SK-N-SH (cell line): ENCODE results near the gene COLQ. TPM values are rescaled to one million over a fixed set of nuclear protein-coding genes. Genes with fewer than 3 reads are reported as not detected.

Experiments used
- CTCF ChIA-PET: fragments of 300-600, 350-600 bp; formaldehyde crosslinking; extraction: SDS; loops from one replicate; lab custom pipeline; 2021; lab: Yijun Ruan, JAX
- POLR2A ChIA-PET: fragments of 350-600 bp; sonication (Branson Sonifier 250); formaldehyde crosslinking; extraction: SDS; loops from one replicate; lab custom pipeline; 2020; ENCODE audit warnings: antibody characterized with exemption, inconsistent platforms; lab: Yijun Ruan, JAX
- DNase-seq: peaks from one replicate; pipeline ENCODE4 v3.0.0; 2012
- H2AFZ ChIP-seq: fragments of 200-600 bp; sonication (generic); 2 replicates; pipeline ENCODE4 v1.8.1; 2016; ENCODE audit warnings: antibody characterized with exemption, mild to moderate bottlenecking, low read depth
- H3F3A ChIP-seq: fragments of 200-600 bp; sonication (generic); replicated peaks from 2 replicates; pipeline ENCODE3; 2016; ENCODE audit warnings: antibody characterized with exemption, mild to moderate bottlenecking; ENCODE audit not compliant: insufficient read depth
- H3K27ac ChIP-seq, 2 experiments: fragments of 200-500 bp in 1 of 2; fragments of 200-600 bp in 1 of 2; sonication (Bioruptor generic) in 1 of 2; sonication (generic), shearing (Covaris generic) in 1 of 2; 2 replicates each; pipeline versions ENCODE4 v1.5.1 to v1.6.1; 2014 to 2016; ENCODE audit warnings: low read depth in 2 of 2, inconsistent platforms in 1 of 2, low read length in 1 of 2, mild to moderate bottlenecking in 1 of 2, mixed read lengths in 1 of 2
- H3K27me3 ChIP-seq: fragments of 200-600 bp; sonication (generic), shearing (Covaris generic); 2 replicates; pipeline ENCODE4 v1.6.1; 2016; ENCODE audit warnings: mixed run types; ENCODE audit not compliant: insufficient read depth
- H3K36me3 ChIP-seq, 2 experiments: fragments of 200-500 bp in 1 of 2; fragments of 200-600 bp in 1 of 2; sonication (Bioruptor generic) in 1 of 2; sonication (generic) in 1 of 2; replicated peaks in 1 of 2; 2 replicates each; pipeline versions ENCODE3 to v1.5.1; 2014 to 2016; ENCODE audit warnings: low read length in 1 of 2, mild to moderate bottlenecking in 1 of 2; ENCODE audit not compliant: insufficient read depth in 2 of 2, control insufficient read depth in 1 of 2
- H3K4me1 ChIP-seq, 2 experiments: fragments of 200-500 bp in 1 of 2; fragments of 200-600 bp in 1 of 2; sonication (Bioruptor generic) in 1 of 2; sonication (generic), shearing (Covaris generic) in 1 of 2; 2 replicates each; pipeline versions ENCODE4 v1.5.1 to v1.6.1; 2014 to 2016; ENCODE audit warnings: low read depth in 1 of 2, low read length in 1 of 2, mixed run types in 1 of 2; ENCODE audit not compliant: insufficient read depth in 2 of 2, control insufficient read depth in 1 of 2
- H3K4me2 ChIP-seq: fragments of 200-600 bp; sonication (generic), shearing (Covaris generic); 2 replicates; pipeline ENCODE4 v1.6.1; 2017; ENCODE audit warnings: mixed run types
- H3K4me3 ChIP-seq, 2 experiments: fragments of 200-500 bp in 1 of 2; fragments of 200-600 bp in 1 of 2; sonication (Bioruptor generic) in 1 of 2; sonication (generic), shearing (Covaris generic) in 1 of 2; 2 replicates each; pipeline versions ENCODE4 v1.5.1 to v1.8.1; 2014 to 2016; ENCODE audit warnings: low read depth in 2 of 2, inconsistent platforms in 1 of 2, low read length in 1 of 2, mild to moderate bottlenecking in 1 of 2, mixed read lengths in 1 of 2, moderate library complexity in 1 of 2
- H3K79me2 ChIP-seq: fragments of 200-600 bp; sonication (generic); 2 replicates; pipeline ENCODE4 v1.8.1; 2017; ENCODE audit warnings: mild to moderate bottlenecking; ENCODE audit not compliant: insufficient read depth
- H3K9ac ChIP-seq: fragments of 200-600 bp; sonication (generic); 2 replicates; pipeline ENCODE4 v1.6.1; 2017; ENCODE audit warnings: mixed run types
- H3K9me2 ChIP-seq: fragments of 200-600 bp; sonication (generic); 2 replicates; pipeline ENCODE4 v1.6.1; 2017; ENCODE audit warnings: mixed run types
- H3K9me3 ChIP-seq: fragments of 200-600 bp; sonication (generic); 2 replicates; pipeline ENCODE4 v1.6.1; 2017; ENCODE audit warnings: mixed run types, mild to moderate bottlenecking, moderate library complexity
- H4K20me1 ChIP-seq: fragments of 200-600 bp; sonication (generic); 2 replicates; pipeline ENCODE4 v1.6.1; 2017; ENCODE audit warnings: mild to moderate bottlenecking, mixed run types; ENCODE audit not compliant: insufficient read depth
- ELF1 ChIP-seq: IDR thresholded peaks from 2 replicates; pipeline ENCODE4 v1.4.0; 2012
- EZH2phosphoT487 ChIP-seq: fragments of 200-600 bp; sonication (generic); IDR thresholded peaks from 2 replicates; pipeline ENCODE4 v1.6.1; 2017; ENCODE audit warnings: low read depth, mixed run types, mild to moderate bottlenecking, antibody characterized with exemption, moderate library complexity, borderline replicate concordance
- FOSL2 ChIP-seq: IDR thresholded peaks from 2 replicates; pipeline ENCODE4 v1.4.0; 2012; ENCODE audit warnings: low read depth, mild to moderate bottlenecking, moderate library complexity, borderline replicate concordance
- GABPA ChIP-seq: IDR thresholded peaks from 2 replicates; pipeline ENCODE4 v1.4.0; 2012; ENCODE audit warnings: low read depth, mild to moderate bottlenecking
- GATA2 ChIP-seq: sonication (generic); formaldehyde crosslinking; IDR thresholded peaks from 2 replicates; pipeline ENCODE4 v1.5.0; 2020; ENCODE audit warnings: mild to moderate bottlenecking, missing genetic modification reagents
- MXI1 ChIP-seq: IDR thresholded peaks from 2 replicates; pipeline ENCODE4 v1.6.1; 2012; ENCODE audit warnings: mild to moderate bottlenecking, low read depth, low read length, improper control_type of control experiment
- NFIC ChIP-seq: IDR thresholded peaks from 2 replicates; pipeline ENCODE4 v1.4.0; 2012; ENCODE audit warnings: borderline replicate concordance
- PBX3 ChIP-seq: IDR thresholded peaks from 2 replicates; pipeline ENCODE4; 2012
- POLR2AphosphoS5 ChIP-seq: IDR thresholded peaks from 2 replicates; pipeline ENCODE4 v1.6.1; 2012; ENCODE audit warnings: low read depth, low read length
- RAD21 ChIP-seq: IDR thresholded peaks from 2 replicates; pipeline ENCODE4 v1.6.1; 2012; ENCODE audit warnings: mild to moderate bottlenecking, low read length
- RCOR1 ChIP-seq: fragments of 150-350 bp; IDR thresholded peaks from 2 replicates; pipeline ENCODE4 v1.6.1; 2017; ENCODE audit warnings: antibody characterized with exemption, low read length
- RFX5 ChIP-seq: IDR thresholded peaks from 2 replicates; pipeline ENCODE4 v1.6.1; 2012; ENCODE audit warnings: mild to moderate bottlenecking, improper control_type of control experiment, low read length
- SIN3A ChIP-seq: IDR thresholded peaks from 2 replicates; pipeline ENCODE4 v1.6.1; 2012; ENCODE audit warnings: low read depth, mild to moderate bottlenecking, low read length, moderate library complexity, borderline replicate concordance
- TAF1 ChIP-seq: IDR thresholded peaks from 2 replicates; pipeline ENCODE4 v1.6.1; 2012; ENCODE audit warnings: low read depth, mild to moderate bottlenecking, low read length, moderate library complexity, borderline replicate concordance
- TEAD4 ChIP-seq: IDR thresholded peaks from 2 replicates; pipeline ENCODE4 v1.4.0; 2012; ENCODE audit warnings: mild to moderate bottlenecking, borderline replicate concordance; ENCODE audit not compliant: insufficient read depth
- USF1 ChIP-seq: IDR thresholded peaks from 2 replicates; pipeline ENCODE4 v1.4.0; 2012; ENCODE audit warnings: low read depth, borderline replicate concordance
- WGBS: methylation state at CpG from one replicate; pipeline ENCODE4 v1.1.6; 2017; ENCODE audit warnings: low lambda C conversion rate; 5-methylcytosine and 5-hydroxymethylcytosine counted together
- polyA plus RNA-seq, 3 experiments: library from polyadenylated mRNA; depleted of rRNA; stranded (reverse); fragments of >200 nt; gene quantifications; 2 replicates each; pipeline ENCODE4 v1.2.3, GENCODE V29; 2012

The COLQ gene
- polyA plus RNA-seq, 1 of the 3 experiments (the other 2 are of a cell fraction), result 1.5 TPM

GRCh38 chr3:15498431-15499214 lies 22.9 kb downstream of the COLQ start:
- Histone ChIP-seq H2AFZ (no peak overlapping the region), H3K9ac (no peak overlapping the region), H3K27me3 (no peaks in the 10 kb centered on the region), H3K27ac (peak overlapping the region in 1 of 2 experiments; percentile 1; a peak in 2 of 4 replicates), H4K20me1 (no peaks in the 10 kb centered on the region), H3K36me3 (no peaks in the 10 kb centered on the region), H3K4me3 (no peak overlapping the region), H3K4me1 (peaks cover 0 to 23% of the 10 kb centered on the region in 2 experiments; a peak in 1 of 4 replicates), H3K79me2 (no peaks in the 10 kb centered on the region), H3K4me2 (no peak overlapping the region), H3K9me3 (no peaks in the 10 kb centered on the region), H3K9me2 (no peaks in the 10 kb centered on the region), H3F3A (no peaks in the 10 kb centered on the region)
- DNase-seq, result peak; percentile 74
- no peak for TF ChIP-seq SIN3A
- TF ChIP-seq MXI1, result peak; percentile 43; the same call in 1 of the 2 replicates
- POLR2A ChIA-PET, result no interaction called here
- CTCF ChIA-PET, result interaction anchor here (5.8 kb wide), 1 partner anchor 14 kb away, joined by 21 read pairs; no protein-coding TSS in a partner anchor
- 69% methylated on average over 13 of the region's 14 CpGs for WGBS

GRCh38 chr3:15497964-15498363 lies 23.5 kb downstream of the COLQ start:
- WGBS, result 75% methylated on average over 1 of the region's 4 CpGs
- H3K9ac ChIP-seq, result no peak overlapping the region
- no peaks in the 10 kb centered on the region for H3K27me3 ChIP-seq
- H3K27ac ChIP-seq, result peak overlapping the region in 1 of 2 experiments; percentile 1; a peak in 1 of 4 replicates
- no peaks in the 10 kb centered on the region for H3K9me2 ChIP-seq
- TF ChIP-seq GABPA (no peak), PBX3 (no peak), POLR2AphosphoS5 (no peak), RAD21 (no peak)
- no peaks in the 10 kb centered on the region for H4K20me1 ChIP-seq
- no peak overlapping the region for H2AFZ ChIP-seq
- no peaks in the 10 kb centered on the region for H3K9me3 ChIP-seq
- no peak overlapping the region for H3K4me2 ChIP-seq
- no peak overlapping the region for H3K4me3 ChIP-seq
- ChIA-PET CTCF (interaction anchor here (0.7 to 5.8 kb wide), 2 partner anchors 15 to 30 kb away, joined by 3 to 21 read pairs; no protein-coding TSS in a partner anchor), POLR2A (no interaction called here)
- no peaks in the 10 kb centered on the region for H3F3A ChIP-seq
- no peaks in the 10 kb centered on the region for H3K79me2 ChIP-seq
- peaks cover 0 to 23% of the 10 kb centered on the region in 2 experiments; a peak in 1 of 4 replicates for H3K4me1 ChIP-seq
- no peak for DNase-seq
- no peaks in the 10 kb centered on the region for H3K36me3 ChIP-seq

- WGBS, result 75% methylated on average over 7 of the region's 8 CpGs
- POLR2A ChIA-PET, result no interaction called here
- TF ChIP-seq NFIC (no peak), EZH2phosphoT487 (no peak), USF1 (no peak), RFX5 (no peak), ELF1 (no peak), SIN3A (no peak), MXI1 (no peak), GATA2 (CRISPR knock-in tag) (no peak), TAF1 (no peak), FOSL2 (no peak), RCOR1 (no peak), TEAD4 (no peak), POLR2AphosphoS5 (no peak)
These were observed 25.2 kb downstream of the COLQ start for GRCh38 chr3:15496341-15496664.

More at GRCh38 chr3:15496341-15496664, 25.2 kb downstream of the COLQ start:
- no peak overlapping the region for H3K27ac ChIP-seq
- H2AFZ ChIP-seq, result no peak overlapping the region
- H3K79me2 ChIP-seq, result no peaks in the 10 kb centered on the region
- H3K4me1 ChIP-seq, result peaks cover 0 to 20% of the 10 kb centered on the region in 2 experiments; a peak in 1 of 4 replicates
- H3F3A ChIP-seq, result no peaks in the 10 kb centered on the region
- no peaks in the 10 kb centered on the region for H3K9me3 ChIP-seq
- no peak overlapping the region for H3K4me3 ChIP-seq
- no peak overlapping the region for H3K4me2 ChIP-seq
- CTCF ChIA-PET, result interaction anchor here (5.8 kb wide), 1 partner anchor 16 kb away, joined by 21 read pairs; no protein-coding TSS in a partner anchor
- no peak for DNase-seq
- H3K9ac ChIP-seq, result no peak overlapping the region
- H3K9me2 ChIP-seq, result no peaks in the 10 kb centered on the region
- H4K20me1 ChIP-seq, result no peaks in the 10 kb centered on the region
- no peaks in the 10 kb centered on the region for H3K27me3 ChIP-seq
- no peaks in the 10 kb centered on the region for H3K36me3 ChIP-seq
